RWPE2 (cell line): ENCODE results near the gene PPID.

ENCODE experiments used
- ATAC-seq: fragments of 200-7000 bp; cut with Tn5 transposase; 3 replicates; pipeline ENCODE4 v1.9.1; 2021; ENCODE audit warnings: low read depth
- DNase-seq: peaks from one replicate; pipeline ENCODE4 v3.0.0-alpha.2; 2020; ENCODE audit warnings: low spot score
- H3K27ac ChIP-seq: fragments of 450-650 bp; 2 replicates; pipeline ENCODE4 v1.5.1; 2017; ENCODE audit warnings: mild to moderate bottlenecking; ENCODE audit not compliant: poor library complexity, severe bottlenecking
- H3K27me3 ChIP-seq: fragments of 250-450 bp; sonication (Bioruptor Pico); 2 replicates; pipeline ENCODE4 v1.5.1; 2021; ENCODE audit warnings: mild to moderate bottlenecking, moderate library complexity; ENCODE audit not compliant: insufficient read depth, poor library complexity, severe bottlenecking
- H3K36me3 ChIP-seq: fragments of 250-450 bp; sonication (Bioruptor Pico); 2 replicates; pipeline ENCODE4 v1.5.1; 2020; ENCODE audit warnings: low read depth, mild to moderate bottlenecking, moderate library complexity
- H3K4me1 ChIP-seq: fragments of 250-450 bp; sonication (Bioruptor Pico); 2 replicates; pipeline ENCODE4 v1.5.1; 2021; ENCODE audit warnings: mild to moderate bottlenecking, moderate library complexity; ENCODE audit not compliant: insufficient read depth, poor library complexity, severe bottlenecking
- H3K4me3 ChIP-seq: fragments of 250-450 bp; sonication (Bioruptor Pico); 2 replicates; pipeline ENCODE4 v1.5.1; 2021; ENCODE audit warnings: mild to moderate bottlenecking, moderate library complexity; ENCODE audit not compliant: severe bottlenecking
- H3K9me3 ChIP-seq: fragments of 250-450 bp; sonication (Bioruptor Pico); 2 replicates; pipeline ENCODE4 v1.5.1; 2021; ENCODE audit warnings: mild to moderate bottlenecking, moderate library complexity; ENCODE audit not compliant: severe bottlenecking
- CTCF ChIP-seq: fragments of 450-650 bp; IDR thresholded peaks from one replicate; pipeline ENCODE4 v1.5.1; 2017; ENCODE audit warnings: mild to moderate bottlenecking, moderate library complexity; ENCODE audit not compliant: poor library complexity, severe bottlenecking

Gene PPID

DNA sequence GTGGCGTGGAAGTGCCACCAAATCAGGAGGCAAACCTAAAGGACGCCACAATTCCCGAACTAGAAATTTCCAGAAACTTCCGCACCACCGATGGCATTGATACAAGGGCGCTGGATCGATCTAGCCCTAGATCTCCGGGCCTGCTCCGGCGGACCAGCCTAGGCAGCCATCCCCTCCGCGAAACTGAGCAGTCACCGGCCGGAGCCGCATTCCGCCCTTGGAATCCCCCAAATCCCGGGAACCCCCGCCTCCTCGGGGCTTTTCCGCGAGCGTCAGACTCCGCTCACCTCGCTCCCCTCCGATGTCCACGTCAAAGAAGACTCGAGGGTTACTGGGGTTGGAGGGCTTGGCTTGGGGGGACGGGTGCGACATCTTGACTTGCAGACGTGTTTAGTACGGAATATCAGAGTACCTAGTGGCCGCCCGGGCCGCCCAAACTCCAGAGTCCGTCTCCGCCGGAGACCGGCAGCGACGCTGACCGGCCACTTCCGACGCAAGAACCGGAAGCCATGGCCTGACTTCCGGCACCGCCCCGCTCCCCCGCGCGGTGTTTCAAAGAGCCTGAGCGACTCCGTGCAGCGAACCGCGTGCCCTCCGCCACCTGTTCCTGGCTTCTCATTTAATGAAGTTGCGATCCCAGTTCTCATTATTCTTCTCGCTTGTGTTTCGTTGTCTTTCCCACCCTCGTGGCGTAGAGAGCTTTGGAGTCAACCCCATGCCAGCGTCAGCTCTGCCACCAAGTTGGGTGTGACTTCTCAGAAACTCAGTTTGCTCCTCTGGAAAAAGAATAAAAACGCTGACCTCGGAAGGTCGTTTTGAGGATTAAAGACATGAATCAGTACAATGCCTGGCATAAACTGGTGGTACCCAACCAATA is at the start of gene PPID:
TSS of gene PPID (minus strand) at position 480 of the 877 bp plus-strand sequence. CDS start at position 372, 108 bp downstream.
- no peak for TF ChIP-seq CTCF
- DNase-seq (peak; percentile 76), ATAC-seq (peak; percentile 92)
- H3K4me3 ChIP-seq = peak within 1 kb of the TSS; percentile 87
- H3K9me3 ChIP-seq = no peaks in the 10 kb centered on the region
- no peaks in the 10 kb centered on the region for H3K27me3 ChIP-seq
- peak within 1 kb of the TSS; percentile 64 for H3K27ac ChIP-seq
- peaks cover 4% of the 10 kb centered on the region for H3K4me1 ChIP-seq
- peaks cover 38% of the 10 kb centered on the region for H3K36me3 ChIP-seq

GRCh38 chr4:158771776-158772175 is 48.6 kb upstream of the PPID start:
- Histone ChIP-seq H3K36me3 (no peaks in the 10 kb centered on the region), H3K27ac (no peak overlapping the region), H3K27me3 (no peaks in the 10 kb centered on the region), H3K9me3 (no peaks in the 10 kb centered on the region), H3K4me1 (peaks cover 26% of the 10 kb centered on the region), H3K4me3 (no peak overlapping the region)
- ATAC-seq = no peak
- DNase-seq = no peak
- TF ChIP-seq CTCF = no peak

DNA sequence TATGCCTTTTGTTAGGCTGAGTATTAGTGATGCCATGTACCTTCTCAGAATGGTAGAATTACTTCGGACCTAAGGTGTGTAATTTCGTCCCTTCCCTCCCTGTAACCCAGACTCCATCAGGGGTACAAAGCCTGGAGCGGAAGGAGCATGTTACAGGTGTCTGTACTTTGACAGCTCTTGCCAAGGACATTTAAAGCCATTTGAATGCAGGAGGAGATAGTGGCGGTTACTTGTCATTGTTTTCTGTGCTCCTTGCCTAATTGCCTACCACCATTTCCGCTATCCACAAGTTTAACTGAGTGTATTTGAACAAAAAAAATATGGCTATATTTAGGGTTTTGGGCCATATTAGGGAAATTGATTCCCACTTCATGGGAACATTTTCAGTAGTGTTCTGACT is 47.5 kb upstream of the PPID start:
- TF ChIP-seq CTCF = no peak
- H3K4me3 ChIP-seq = no peak overlapping the region

DNA sequence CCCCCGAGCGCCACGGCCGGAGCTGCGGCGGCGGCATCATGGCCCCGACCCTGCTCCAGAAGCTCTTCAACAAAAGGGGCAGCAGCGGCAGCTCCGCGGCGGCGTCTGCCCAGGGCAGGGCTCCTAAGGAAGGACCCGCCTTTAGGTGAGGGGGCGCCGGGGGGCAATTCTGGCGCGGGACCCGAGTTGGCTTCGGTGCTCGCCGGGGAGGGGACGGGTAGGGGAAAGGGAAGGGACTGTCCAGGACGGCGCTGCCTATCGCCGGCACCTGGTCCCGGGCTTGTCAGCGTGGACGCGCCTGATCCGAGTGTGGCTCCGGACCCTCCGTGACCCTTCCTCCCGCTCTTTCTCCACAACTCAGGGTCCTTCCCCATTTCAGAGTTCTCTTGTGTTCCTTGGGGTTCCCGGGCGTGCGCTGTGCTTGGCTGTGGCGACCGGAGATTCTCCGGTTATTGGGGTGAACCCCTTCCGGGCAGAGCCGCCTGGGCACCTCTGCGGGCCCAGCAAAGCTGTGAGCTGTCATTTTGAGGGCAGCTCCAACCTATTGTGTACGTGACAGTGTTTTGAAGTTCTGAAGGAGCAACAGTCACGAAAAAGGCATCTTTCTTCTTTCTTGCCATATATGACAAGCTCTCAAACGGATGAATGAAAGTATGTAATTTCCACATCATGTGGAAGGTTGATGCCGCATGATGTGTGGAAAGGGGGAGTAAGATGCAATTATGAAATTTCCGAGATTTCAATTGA is 46.2 kb upstream of the PPID start:
- Histone ChIP-seq H3K4me3 (peak overlapping the region; percentile 97), H3K27me3 (no peaks in the 10 kb centered on the region), H3K4me1 (peaks cover 14% of the 10 kb centered on the region), H3K36me3 (no peaks in the 10 kb centered on the region), H3K9me3 (no peaks in the 10 kb centered on the region), H3K27ac (peak overlapping the region; percentile 47)
- peak; percentile 59 for ATAC-seq
- DNase-seq = peak; percentile 53
- TF ChIP-seq CTCF = peak; percentile 0

More for the DNA sequence above, 47.5 kb upstream of the PPID start:
- Histone ChIP-seq H3K4me1 (peaks cover 25% of the 10 kb centered on the region), H3K27ac (no peak overlapping the region), H3K9me3 (no peaks in the 10 kb centered on the region), H3K36me3 (no peaks in the 10 kb centered on the region), H3K27me3 (no peaks in the 10 kb centered on the region)
- DNase-seq (no peak), ATAC-seq (no peak)
